ENCODE results near the gene KRTAP10-3.

KRTAP10-3 gene

DNA sequence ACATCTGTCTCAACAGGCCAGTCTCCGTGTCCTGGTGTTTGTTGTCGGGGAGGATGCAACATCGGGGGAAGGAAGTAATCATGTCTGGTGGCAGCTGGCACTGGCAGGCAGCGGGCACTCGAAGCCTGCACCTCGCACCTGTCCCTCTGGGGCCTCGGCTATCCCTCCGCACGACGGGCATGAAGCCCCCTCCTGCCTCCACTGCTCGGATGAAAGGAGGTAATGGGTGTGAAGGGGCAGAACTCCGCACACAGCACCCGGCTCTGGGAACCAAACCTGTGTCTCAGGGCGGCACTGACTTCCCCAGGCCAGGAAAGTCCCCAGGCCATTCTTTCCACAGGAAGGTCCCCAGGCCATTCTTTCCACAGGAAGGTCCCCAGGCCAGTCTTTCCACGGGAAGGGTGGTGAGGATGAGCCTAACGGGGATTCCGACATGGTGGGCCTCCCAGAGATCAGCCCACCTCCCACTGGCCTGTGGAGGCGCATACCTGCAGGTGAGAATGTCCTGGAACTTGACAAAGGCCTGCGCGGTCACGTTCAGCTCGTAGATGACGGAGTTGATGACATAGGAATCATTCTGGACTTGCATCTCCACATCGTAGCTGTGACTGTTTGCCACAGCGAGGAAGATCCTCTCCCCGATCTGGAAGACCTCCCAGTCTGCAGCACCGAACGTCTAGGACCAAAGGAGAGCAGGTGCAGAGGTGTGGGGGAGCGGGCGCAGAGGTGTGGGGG lies 49.7 kb downstream of the KRTAP10-3 start:
- no peaks in the 10 kb centered on the region for H3K36me3 Mint-ChIP-seq (ENCODE audit: insufficient read depth)
- no peak overlapping the region for H3K4me3 Mint-ChIP-seq
- H3K9me3 Mint-ChIP-seq: no peaks in the 10 kb centered on the region
- peaks cover 2 to 3% of the 10 kb centered on the region in 2 donors for H3K4me1 Mint-ChIP-seq (ENCODE audit: low read depth in 2 of 2)
- no peak for DNase-seq
- H3K27ac Mint-ChIP-seq: no peak overlapping the region
- ATAC-seq (replicated peaks): no peak
- peaks cover 0 to 18% of the 10 kb centered on the region in 2 donors for H3K27me3 Mint-ChIP-seq

DNA sequence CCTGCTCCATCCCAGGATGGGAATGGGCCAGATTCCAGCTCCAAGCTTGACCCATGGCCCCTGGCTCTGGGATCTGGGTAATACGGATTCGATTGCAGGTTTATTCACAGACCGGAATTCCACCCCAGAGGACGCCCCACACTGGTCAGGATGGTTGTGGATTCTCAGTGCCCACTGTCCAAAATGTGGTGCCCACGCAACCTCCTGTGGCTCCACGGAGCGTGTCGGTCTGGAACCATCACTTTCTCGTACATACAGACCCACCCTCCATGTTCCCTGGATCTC lies 50.2 kb downstream of the KRTAP10-3 start:
- ATAC-seq (replicated peaks) (no peak), DNase-seq (no peak)
- Mint-ChIP-seq H3K4me1 (ENCODE audit: low read depth in 2 of 2) (peaks cover 2 to 3% of the 10 kb centered on the region in 2 donors), H3K9me3 (no peaks in the 10 kb centered on the region), H3K4me3 (no peak overlapping the region), H3K27me3 (peaks cover 0 to 18% of the 10 kb centered on the region in 2 donors), H3K27ac (no peak overlapping the region), H3K36me3 (ENCODE audit: insufficient read depth) (no peaks in the 10 kb centered on the region)
